DMS153 treated with DMSO at 0.1 percent for 48 hours (cell line): ENCODE results near the gene MACROD2.

Experiments used
- DNase-seq: peaks from one replicate; lab custom pipeline; 2025; ENCODE audit not compliant: unreplicated experiment; lab: John Stamatoyannopoulos, UW

MACROD2 gene

DNA sequence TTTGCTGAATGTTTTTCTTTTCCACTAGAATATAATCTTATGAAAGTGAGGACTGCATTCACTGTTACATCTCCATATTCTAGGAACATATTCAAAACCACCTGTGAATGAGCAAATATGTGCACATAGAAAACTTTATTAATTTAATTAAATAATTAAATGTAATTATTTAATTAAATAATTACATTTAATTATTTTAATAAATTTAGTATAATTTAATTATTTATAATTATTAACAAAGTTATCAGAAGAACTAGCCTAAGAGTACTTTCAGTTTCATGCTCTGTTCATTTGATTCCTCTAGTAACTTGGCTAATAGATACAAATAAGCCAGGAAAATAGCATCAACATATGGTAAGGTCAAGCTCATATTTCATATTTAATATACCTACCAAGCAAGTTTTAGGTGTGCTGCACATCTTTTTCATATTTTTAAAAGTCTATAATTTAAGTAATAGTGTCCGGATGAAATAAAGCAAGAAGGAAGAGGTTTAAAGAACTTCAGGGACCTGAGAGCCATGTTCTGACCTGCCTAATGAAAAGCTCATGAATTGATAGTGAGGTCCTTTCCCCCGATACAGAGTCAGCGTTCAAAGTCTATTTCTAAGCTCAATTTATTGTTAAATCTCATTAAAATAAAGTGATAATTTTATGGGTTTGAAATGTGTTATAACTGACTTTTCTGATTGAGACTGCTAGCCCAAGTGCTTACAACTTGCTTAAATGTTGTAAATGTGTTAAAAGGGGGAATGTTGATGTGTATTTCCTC lies 703.5 kb downstream of the MACROD2 start:
- no peak for DNase-seq

DNA sequence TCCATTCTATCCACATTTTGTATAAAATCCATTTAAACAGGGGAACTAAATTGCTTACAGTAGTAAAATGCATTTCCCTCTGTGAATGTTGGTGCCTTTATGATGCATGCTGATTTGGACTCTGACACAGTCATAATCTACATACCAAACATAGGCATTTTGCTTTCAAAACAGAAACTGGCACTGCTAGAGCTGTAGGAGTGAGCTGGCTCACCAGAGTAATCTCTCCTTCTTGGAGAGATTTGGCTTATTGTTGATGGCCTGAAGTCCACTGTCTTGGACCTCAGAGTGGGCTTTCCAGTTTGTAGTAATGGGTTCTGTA lies 705.3 kb downstream of the MACROD2 start:
- DNase-seq: no peak

DNA sequence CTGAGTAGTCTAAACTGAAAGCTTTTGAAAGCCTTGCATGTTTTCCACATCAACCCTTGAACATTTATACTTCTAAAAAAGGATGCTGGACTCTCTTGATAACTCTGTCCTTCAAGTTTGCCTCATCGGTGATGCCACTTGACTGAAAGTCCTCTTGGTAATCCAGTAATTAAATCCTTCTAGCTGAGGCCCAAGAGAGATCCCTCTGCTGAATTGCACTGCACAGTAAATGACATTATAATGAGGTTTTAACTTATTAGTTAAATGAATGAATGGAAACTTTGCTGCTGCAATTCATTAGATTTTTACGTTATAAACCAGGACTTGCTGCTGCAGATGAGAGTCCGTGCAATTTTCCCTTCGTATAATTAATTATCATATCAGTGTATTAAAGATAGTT lies 706.0 kb downstream of the MACROD2 start:
- no peak for DNase-seq

DNA sequence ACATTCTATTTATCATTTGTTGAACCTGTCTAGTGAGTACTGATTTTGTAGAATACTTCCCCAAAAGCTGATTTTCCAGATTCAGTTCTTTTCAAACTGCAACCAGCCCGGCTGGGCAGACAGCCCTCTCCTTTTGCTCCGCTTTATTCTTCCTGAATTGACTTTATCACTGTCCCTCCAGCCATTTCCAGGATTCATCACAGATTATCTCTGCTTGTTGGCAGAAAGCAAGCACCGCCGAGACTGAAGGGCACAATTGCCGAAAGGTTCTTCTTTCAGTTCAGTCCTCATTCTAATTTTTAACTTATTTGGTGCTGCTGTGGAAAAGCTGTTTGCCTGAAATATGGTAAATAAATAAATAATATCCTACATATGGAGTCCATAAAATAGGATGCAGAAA lies 711.2 kb downstream of the MACROD2 start:
- DNase-seq: no peak

DNA sequence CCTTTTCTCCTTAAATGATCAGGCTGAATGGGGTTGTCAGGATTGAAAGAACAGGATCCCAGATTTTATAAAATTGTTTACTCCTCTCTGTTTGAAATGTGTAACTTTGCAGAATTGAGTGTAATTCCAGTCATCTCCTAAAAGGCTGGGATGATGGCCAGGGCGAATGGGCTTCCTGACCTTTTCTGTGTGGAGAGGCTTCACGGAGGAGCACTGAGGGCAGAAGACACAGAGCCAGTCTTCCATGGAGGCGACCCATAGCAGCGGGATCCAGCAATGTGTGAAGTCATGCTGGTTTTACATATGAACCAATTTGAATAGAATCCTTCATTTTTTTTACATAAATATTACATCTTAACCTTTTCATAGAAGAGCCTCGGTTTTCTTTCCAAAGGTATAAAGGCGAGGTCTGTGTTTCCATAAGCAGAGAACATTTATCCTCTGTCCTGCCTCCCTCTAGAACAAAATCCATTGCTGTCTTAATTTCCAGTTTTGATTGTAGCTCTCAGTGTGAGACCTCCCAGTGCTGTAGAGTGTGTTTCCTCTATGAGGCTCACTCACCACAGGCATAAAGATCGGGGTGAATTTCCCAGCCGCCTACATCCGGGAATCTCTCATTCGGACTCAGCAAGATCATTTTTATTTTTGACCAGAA lies 711.8 kb downstream of the MACROD2 start:
- no peak for DNase-seq

DNA sequence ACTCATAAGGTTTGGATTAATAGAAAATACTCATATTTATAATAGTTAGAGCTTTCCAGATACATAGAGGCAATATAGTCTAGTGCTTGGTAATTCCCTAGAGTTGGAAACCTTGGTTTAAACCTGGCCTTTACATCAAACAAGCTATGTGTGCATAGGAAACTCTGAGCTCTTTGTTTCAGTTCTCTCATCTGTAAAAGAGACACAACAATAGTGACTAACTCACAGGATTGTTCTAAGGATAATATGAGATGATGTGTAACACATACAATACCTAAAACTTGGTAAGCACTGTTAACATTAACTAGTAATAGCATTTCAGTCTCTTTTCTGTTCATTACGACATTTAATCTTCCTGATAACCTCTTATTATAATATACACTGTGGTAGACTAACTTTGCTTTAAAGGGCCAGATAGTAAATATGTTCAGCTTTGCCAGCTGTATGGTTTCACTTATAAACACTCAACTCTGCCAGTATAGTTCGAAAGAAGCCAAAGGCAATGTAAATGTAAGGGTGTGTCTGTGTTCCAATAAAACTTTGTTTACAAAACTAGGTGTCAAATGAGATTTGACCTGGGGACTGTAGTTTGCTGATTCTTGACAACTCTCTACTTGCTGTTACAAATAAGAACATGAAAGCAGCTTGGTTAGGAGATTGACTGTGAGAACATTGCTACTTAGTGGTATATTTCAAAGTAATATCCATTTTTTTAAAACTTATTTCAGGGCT lies 712.7 kb downstream of the MACROD2 start:
- DNase-seq: no peak

DNA sequence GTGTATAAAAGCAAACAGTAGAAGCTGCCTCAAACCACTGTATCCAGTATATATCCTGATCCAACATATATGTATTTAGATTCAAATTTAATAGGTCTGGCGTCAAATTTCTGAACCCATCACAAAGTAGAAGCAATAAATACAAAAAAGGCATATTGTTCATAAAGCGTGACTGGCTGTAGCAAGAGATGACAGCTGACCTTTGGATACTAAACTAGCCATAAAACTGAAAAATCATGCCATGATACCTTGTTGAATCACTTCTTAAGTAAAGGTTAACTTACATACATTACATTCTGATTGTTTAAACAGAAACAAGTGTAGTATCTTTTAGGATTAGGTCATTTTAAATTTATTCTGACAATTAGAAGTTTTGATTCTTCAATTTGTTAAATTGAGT lies 714.1 kb downstream of the MACROD2 start:
- DNase-seq: no peak

DNA sequence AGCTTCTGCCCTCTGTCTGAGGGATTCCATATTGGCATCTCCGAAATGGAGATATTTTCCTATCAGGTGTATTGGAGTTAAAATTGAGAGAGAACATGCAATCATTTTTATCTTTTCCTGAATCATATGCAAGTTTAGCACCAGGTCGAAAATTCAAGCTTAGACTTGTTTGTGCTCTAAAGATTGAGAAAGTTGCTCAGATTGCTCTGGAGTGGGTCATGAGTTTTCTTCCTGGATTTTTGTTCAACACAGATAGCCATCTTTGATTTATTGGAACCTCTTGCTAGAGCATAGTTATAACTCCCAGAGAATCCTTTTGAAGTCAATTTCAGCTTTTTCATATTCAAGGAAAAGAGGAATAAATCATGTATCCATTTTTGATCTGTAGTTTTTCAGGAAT lies 715.6 kb downstream of the MACROD2 start:
- no peak for DNase-seq

DNA sequence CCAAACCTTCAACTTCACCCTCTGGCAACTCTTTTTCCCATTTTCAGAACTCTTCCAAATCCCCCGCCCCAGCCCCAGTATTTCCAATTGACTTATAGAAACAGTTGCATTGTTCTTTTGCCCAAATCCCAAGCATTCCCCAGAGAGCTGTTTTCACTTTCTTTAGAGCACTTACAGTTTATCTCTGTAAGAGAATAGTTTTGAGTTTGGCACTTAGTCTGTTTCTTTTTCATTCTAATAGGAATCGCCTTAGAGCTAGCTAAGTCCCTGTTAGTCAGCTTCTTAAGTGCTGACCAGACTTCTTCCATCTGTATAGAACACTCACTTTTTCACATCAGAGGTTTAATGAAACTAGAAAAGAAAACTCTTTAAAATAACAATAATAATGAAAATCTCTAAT lies 716.3 kb downstream of the MACROD2 start:
- DNase-seq: no peak

DNA sequence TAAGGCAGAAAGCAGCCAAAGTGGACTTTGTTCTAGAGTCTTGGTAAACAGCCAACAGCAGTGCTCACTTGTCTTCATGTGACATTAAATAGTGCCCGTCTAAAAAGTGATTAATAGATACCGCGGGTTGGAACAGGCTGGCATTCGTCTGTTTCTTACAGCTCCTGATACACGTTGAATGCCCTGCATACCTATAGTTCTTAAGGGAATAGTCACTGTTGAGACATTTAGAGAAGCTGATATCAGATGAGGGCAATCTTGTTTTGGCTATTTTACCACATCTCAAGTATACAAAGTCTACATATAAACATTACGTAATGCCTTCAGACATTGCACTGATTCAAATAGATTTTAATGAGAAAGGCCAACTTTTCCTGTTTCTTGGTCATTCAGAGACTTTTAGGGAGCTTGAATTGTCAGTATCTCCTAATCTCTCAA lies 717.0 kb downstream of the MACROD2 start:
- no peak for DNase-seq

DNA sequence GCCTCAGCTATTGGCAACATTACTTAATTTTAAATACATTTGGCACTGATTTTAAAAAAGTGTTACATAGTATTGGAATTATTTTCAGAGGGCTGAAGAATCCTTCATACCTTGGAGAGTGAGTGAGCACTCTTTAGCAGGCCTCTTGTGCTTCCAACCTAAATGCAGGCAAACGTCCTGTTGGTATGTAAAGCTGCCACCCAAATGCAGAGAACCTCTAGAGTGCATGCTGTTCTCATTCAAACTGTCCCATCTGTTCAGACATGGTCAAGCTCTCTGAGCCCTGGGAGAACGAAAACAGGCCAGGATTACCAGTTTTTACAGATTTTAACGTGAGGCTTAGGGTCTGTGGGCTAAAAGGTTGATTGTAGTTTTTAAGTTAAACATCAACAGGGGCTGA lies 720.1 kb downstream of the MACROD2 start:
- no peak for DNase-seq

DNA sequence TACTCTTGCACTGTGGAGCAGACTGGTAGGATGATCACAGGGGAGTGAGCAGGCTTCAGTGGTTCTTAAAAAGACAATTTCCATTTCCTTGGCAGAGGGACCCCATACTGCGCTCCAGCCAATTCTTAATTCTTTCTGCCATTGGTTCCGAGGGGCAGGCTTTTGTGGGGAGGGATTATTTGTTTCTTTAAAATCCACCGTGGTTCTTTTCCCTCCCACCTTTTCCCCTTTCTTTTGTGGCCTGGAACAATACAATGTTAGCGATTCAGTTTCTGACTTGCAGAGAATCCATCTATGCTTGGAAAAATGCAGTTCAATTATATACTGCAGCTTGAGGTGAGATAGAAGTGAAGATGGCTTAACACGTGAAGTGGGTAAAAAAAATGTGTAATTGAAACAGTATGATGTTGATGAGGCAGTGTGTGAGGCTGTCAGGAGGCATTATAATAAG lies 721.1 kb downstream of the MACROD2 start:
- DNase-seq: no peak

DNA sequence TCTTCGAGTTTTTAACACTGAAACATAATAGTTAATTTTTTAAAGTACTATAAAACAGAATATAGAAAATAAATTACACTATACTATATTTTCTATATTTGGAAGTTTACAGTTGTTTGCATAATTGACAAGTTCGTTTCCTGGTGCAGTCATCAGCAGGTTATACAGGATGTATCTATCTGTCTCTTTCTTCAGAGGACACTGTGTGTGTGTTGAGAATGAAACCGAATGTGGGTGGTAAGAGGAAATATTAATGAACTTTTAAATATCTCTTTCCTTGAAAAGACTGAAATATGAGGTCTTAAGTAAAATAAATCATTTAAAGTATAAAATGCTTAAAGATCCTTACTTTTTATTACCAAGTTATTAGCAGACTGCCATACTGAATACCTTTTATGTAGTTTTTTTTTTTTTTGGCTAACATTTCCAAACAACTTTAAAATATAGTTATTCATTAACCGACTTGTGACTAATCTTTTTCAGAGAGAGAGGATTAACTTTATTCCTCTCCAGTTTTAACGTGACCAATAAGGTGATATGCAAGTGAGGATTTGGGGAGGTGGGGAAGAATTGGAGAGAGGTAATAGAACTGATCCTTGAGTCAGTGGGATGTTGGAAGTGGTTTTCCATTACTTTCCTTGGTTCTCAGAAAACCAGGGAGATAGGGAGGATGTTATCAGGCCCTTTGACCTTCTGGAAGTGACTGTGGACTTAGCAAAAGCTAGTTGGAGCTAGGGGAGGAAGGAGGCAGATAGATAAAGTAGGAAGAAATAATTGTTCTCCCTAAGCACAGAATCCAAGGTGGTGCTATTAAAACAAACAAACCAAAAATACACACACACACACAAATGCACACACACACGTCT lies 722.1 kb downstream of the MACROD2 start:
- no peak for DNase-seq

DNA sequence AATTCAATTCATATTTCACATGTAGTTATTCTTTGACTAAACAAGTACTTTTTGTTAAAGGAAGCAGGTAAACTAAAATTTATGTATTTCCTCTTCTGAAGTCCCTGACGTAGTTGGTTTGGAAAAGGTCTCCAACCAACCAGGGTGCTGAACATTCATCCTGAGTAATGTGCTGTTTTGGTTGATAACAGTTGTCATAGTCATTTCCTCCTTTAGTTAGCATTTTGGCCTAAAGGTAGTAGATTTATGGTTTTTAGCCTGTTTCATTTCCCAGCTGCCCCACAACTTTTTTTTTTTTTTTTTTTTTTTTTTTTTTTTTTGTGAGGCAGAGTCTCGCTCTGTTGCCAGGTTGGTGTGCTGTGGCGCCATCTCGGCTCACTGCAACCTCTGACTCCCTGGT lies 724.9 kb downstream of the MACROD2 start:
- no peak for DNase-seq

DNA sequence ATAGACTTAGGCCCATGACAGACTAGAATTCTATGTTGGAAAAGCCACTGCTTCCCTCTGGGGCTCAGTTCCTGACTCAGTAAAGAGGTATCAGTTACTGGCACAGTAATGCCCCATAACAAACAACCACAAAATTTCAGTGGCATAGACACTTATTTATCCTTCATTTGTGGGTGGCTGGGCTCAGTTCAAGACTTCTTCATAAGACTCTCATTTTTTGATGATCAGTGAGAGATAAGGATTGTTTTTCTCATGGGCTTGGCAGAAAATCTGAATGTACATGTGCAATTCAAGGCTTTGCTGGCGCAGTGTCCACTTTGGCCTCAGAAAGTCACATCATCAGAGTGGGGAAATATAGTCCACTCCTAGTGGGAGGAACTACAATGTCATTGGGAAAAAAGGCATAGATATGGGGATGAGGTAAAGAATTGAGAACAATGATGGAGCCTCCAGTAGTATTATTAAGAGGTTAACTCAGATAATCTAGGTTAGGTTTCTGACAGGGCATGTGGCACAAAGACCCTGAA lies 726.7 kb downstream of the MACROD2 start:
- no peak for DNase-seq

DNA sequence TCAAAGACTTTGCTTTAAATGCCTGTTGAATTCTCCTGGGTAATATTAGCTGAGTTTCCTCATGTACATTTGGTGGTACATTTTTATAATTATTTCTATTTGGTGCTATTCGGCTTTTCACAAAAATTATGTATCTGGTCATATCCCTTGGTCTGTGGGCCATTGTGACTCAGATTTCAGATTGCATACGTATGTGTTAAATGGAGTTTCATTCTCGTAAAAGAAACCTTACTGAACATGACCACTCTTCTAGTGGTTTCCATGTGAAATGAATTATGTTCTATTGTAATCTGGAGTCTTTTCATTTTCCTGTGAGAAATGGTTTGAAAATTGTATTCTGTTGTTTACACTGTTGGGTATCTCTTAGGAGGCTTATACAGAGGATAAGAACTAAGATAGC lies 728.3 kb downstream of the MACROD2 start:
- no peak for DNase-seq

DNA sequence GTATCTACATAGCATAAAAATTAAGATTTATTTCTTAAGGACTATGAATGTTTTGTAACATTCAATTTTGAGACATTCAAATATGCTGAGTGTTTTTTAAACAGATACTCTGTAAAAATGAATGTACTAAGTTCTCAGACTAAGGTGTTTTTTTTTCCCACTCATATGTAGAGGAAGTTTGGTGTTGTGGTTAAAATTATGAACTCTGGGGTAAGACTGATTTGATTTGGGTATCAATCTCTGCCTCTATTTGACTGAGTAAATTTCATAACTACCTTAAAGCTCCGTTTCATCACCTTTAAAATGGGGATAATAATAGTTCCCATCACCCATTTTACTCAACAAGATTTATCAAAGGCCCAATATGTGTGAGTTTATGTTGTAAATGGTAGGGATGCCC lies 728.7 kb downstream of the MACROD2 start:
- no peak for DNase-seq

DNA sequence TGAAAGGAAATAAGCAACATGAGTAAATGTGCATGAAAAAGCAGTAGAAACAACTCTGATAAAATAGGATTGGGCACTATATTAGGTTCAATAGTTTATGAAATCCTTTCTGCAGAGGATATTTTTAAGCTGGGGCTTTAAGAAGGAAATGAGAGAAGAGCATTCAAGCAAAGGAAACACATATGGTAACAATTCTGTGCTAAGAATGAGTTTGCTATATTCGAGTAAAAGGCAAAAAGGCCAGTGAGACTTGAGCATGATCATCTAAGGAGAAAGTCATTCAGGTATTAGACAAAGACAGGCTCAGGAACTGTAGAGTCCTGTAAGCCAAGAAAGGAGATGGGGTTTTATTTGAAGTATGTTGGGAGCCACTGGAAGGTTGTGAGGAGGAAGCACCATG lies 729.2 kb downstream of the MACROD2 start:
- no peak for DNase-seq

DNA sequence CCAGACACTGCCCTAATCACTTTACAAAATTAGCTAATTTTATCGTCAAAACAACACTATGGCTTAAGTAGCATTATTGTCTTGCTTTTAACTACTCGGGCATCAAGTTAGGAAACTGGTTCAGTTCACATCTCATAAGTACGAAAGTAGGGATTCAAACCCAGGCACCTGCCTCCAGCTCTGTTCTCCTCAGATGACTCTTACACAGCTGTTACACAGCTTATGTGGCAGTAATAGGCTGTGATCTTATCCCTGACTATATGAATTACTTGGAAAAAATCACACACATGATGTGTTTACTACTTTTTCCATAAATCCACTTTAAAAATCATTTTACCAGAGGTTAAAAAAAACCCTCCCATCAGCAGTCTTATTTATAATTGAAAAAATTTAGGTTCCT lies 731.3 kb downstream of the MACROD2 start:
- no peak for DNase-seq

DNA sequence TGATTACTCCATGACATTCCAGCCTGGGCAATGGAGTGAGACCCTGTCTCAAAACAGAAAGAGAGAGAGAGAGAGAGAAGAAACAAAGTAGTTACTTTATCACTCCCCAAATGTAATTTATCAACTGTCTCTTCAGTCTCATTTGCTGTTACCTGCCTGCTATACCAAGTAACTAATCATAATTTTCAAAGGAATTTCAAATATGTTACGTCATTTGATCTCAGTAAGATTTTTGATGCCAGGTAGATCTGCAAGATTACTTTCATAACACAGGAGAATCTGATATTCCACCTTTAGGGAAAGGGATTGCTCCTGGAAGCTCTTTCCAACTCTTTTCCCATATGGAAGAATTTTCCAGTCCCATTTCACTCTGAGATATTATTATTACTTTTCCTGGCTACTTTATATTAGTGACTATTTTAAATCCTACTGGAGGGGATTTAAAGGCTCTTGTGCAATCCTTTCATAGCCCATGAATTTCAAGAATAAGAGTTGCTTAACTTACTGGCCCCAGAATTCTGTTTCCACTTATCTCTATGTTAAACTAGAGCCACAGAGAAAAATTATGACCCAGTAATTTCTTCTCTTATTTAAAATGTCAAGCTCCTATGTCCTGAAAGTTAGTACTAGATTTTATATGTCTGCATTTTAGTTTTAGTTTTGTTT lies 732.3 kb downstream of the MACROD2 start:
- DNase-seq: no peak
